Measurements from ENCODE around the gene ATP5PD. TPM values are rescaled to one million over a fixed set of nuclear protein-coding genes. Genes with fewer than 3 reads are reported as not detected.

The ATP5PD gene
- total and polyA plus RNA-seq, 2 experiments from 2014 or later, result 411 to 732 TPM

GRCh38 chr17:75090871-75091854 is 44.4 kb upstream of the ATP5PD start:
- Histone ChIP-seq H3K9me3 (ENCODE audit: low read depth) (no peaks in the 10 kb centered on the region), H3K27ac (peak overlapping the region; percentile 57), H3K27me3 (no peaks in the 10 kb centered on the region), H3K4me1 (ENCODE audit: low read depth) (peaks cover 13% of the 10 kb centered on the region), H3K36me3 (no peaks in the 10 kb centered on the region), H3K4me3 (no peak overlapping the region)
- no peak for TF ChIP-seq CTCF (IDR thresholded peaks at IDR 0.05; ENCODE audit: low read depth, low read length)
- DNase-seq (ENCODE audit: low read depth in 1 of 2, low spot score in 1 of 2), result no peak

- H3K27me3 ChIP-seq, result no peaks in the 10 kb centered on the region
- peaks cover 13% of the 10 kb centered on the region for H3K4me1 ChIP-seq (ENCODE audit: low read depth)
- TF ChIP-seq CTCF (IDR thresholded peaks at IDR 0.05; ENCODE audit: low read depth, low read length), result no peak
- no peak for DNase-seq (ENCODE audit: low read depth in 1 of 2, low spot score in 1 of 2)
- no peaks in the 10 kb centered on the region for H3K36me3 ChIP-seq
- peak overlapping the region; percentile 31 for H3K4me3 ChIP-seq
- H3K27ac ChIP-seq, result peak overlapping the region; percentile 58
- H3K9me3 ChIP-seq (ENCODE audit: low read depth), result no peaks in the 10 kb centered on the region
These were observed 42.0 kb upstream of the ATP5PD start for GRCh38 chr17:75088465-75089417.

GRCh38 chr17:75087558-75088453 is 41.0 kb upstream of the ATP5PD start, which contains the start of gene SLC16A5:
Gene SLC16A5, plus strand, starts transcription at chr17:75087954. Its CDS starts 5,683 bp downstream, at chr17:75093637.
- Histone ChIP-seq H3K4me1 (ENCODE audit: low read depth) (peaks cover 13% of the 10 kb centered on the region), H3K36me3 (no peaks in the 10 kb centered on the region), H3K27ac (peak within 1 kb of the TSS; percentile 58), H3K4me3 (peak within 1 kb of the TSS; percentile 31), H3K27me3 (no peaks in the 10 kb centered on the region), H3K9me3 (ENCODE audit: low read depth) (no peaks in the 10 kb centered on the region)
- no peak for TF ChIP-seq CTCF (IDR thresholded peaks at IDR 0.05; ENCODE audit: low read depth, low read length)
- DNase-seq (ENCODE audit: low read depth in 1 of 2, low spot score in 1 of 2), result peak; percentile 87 to 93

- H3K27me3 ChIP-seq, result no peaks in the 10 kb centered on the region
- no peak for TF ChIP-seq CTCF (IDR thresholded peaks at IDR 0.05; ENCODE audit: low read depth, low read length)
- peaks cover 13% of the 10 kb centered on the region for H3K4me1 ChIP-seq (ENCODE audit: low read depth)
- no peak for DNase-seq (ENCODE audit: low read depth in 1 of 2, low spot score in 1 of 2)
- peak overlapping the region; percentile 31 for H3K4me3 ChIP-seq
- no peaks in the 10 kb centered on the region for H3K9me3 ChIP-seq (ENCODE audit: low read depth)
- H3K36me3 ChIP-seq, result no peaks in the 10 kb centered on the region
- peak overlapping the region; percentile 58 for H3K27ac ChIP-seq
These were observed 40.4 kb upstream of the ATP5PD start for GRCh38 chr17:75087182-75087557.

All from cardiac muscle cell (in vitro differentiated cells and primary cell).